Bronchial epithelial cell (primary cell): ENCODE results near the gene DCAF6. TPM values are rescaled to one million over a fixed set of nuclear protein-coding genes. Genes with fewer than 3 reads are reported as not detected.
A peak's percentile ranks its signal among the peaks of the same experiment; 100 is the strongest.
"Not testable (repeated sequence)": the region's sequence is repeated elsewhere in the genome, so short reads cannot be mapped to it uniquely, and the experiment has no call there.

Source experiments
- DNase-seq: peaks from one replicate; pipeline ENCODE4 v3.0.0-alpha.2; 2010; ENCODE audit warnings: low read depth
- FAIRE-seq: peaks from 2 replicates; lab custom pipeline; 2011; peaks lifted over from hg19 to GRCh38; lab: Jason Lieb, UNC
- H3K27me3 ChIP-seq: 2 replicates; pipeline ENCODE4 v1.5.1; 2011; ENCODE audit warnings: low read length; ENCODE audit not compliant: control insufficient read depth, insufficient read depth
- H3K36me3 ChIP-seq: 2 replicates; pipeline ENCODE4 v1.5.1; 2011; ENCODE audit warnings: low read length; ENCODE audit not compliant: control insufficient read depth, insufficient read depth
- H3K4me3 ChIP-seq: 2 replicates; pipeline ENCODE4 v1.5.1; 2011; ENCODE audit warnings: mild to moderate bottlenecking, low read depth, low read length, control low read depth
- CTCF ChIP-seq: IDR thresholded peaks from 2 replicates; pipeline ENCODE4 v1.5.1; 2011; ENCODE audit warnings: mild to moderate bottlenecking, moderate library complexity, low read length, control low read depth, inconsistent platforms; ENCODE audit not compliant: insufficient read depth, severe bottlenecking
- total RNA-seq: library from RNA; depleted of rRNA; stranded (reverse); fragments of >200 nt; gene quantifications from 2 replicates; pipeline ENCODE4 v1.2.1, GENCODE V29; 2014

Gene DCAF6
- total RNA-seq = 28.2 and 34.6 TPM in 2 replicates

DNA sequence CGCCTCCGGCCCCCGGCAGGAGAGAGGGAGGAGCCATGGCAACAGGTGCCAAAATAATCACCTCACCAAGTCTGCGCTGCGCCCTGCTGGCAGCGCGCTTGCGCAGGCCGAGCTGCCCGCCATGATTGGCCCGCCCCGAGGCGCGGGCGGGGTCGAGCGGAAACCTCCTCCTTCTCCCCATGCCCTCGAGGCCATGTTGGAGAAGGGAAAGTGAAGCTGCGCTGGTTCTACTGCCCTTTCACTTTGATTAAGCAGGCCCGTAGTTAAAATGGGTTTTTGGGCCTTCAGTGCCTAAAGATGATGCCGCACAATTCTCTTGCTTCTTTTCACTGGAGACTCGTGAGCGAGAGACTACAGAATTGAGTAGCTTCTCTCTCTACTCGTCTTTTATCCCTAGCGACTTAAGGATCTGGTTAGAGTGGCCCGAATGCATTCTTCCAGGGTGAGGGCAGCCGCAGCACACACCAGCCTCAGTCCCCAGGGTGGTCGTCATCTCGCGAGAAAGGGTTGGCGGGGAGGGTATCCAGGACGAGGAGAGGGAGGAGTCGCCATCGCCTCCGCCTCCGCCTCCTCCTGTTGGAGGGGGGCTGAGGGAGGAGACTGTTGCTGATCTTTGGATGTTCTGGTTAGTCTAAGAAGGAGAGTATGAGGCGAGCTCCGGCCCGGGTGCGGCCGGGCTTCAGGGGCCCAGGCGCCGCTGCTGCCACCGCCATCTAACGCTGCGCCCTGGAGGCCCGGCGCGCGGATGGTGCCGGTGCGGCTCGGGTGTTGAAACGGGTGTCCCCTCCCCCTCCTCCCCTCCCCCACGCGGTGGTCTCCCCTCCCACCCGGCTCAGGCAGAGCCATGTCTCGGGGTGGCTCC, at the start of gene DCAF6:
Gene DCAF6, plus strand, starts transcription at position 616 of the 862 bp plus-strand sequence. Its CDS starts 229 bp downstream, at position 845.
- no peaks in the 10 kb centered on the region for H3K27me3 ChIP-seq
- no peak for FAIRE-seq

GRCh38 chr1:167887187-167887586, 49.3 kb upstream of the DCAF6 start:
- H3K27me3 ChIP-seq, H3K36me3 ChIP-seq, H3K4me3 ChIP-seq, DNase-seq, FAIRE-seq: not testable (repeated sequence)

More for the DNA sequence above, at the start of gene DCAF6:
- Histone ChIP-seq H3K36me3 (no peaks in the 10 kb centered on the region), H3K4me3 (peak within 1 kb of the TSS; percentile 83)
- DNase-seq = peak; percentile 95
- no peak for TF ChIP-seq CTCF

- no peaks in the 10 kb centered on the region for H3K27me3 ChIP-seq
- TF ChIP-seq CTCF = no peak
- FAIRE-seq = no peak
Measured at GRCh38 chr1:167890400-167890799, 46.1 kb upstream of the DCAF6 start.

GRCh38 chr1:167893798-167894197, 42.7 kb upstream of the DCAF6 start:
- Histone ChIP-seq H3K4me3 (no peak overlapping the region), H3K27me3 (no peaks in the 10 kb centered on the region), H3K36me3 (no peaks in the 10 kb centered on the region)
- DNase-seq = no peak
- FAIRE-seq = no peak
- TF ChIP-seq CTCF = no peak

More at GRCh38 chr1:167890400-167890799, 46.1 kb upstream of the DCAF6 start:
- Histone ChIP-seq H3K36me3 (no peaks in the 10 kb centered on the region), H3K4me3 (no peak overlapping the region)
- DNase-seq = no peak

- H3K27me3 ChIP-seq = no peaks in the 10 kb centered on the region
- H3K36me3 ChIP-seq = no peaks in the 10 kb centered on the region
- no peak for TF ChIP-seq CTCF
- H3K4me3 ChIP-seq = no peak overlapping the region
- no peak for DNase-seq
- FAIRE-seq = peak; percentile 50
Measured at GRCh38 chr1:167898578-167899222, 37.8 kb upstream of the DCAF6 start.

GRCh38 chr1:167899253-167899681, 37.2 kb upstream of the DCAF6 start:
- H3K4me3 ChIP-seq = no peak overlapping the region
- H3K27me3 ChIP-seq = no peaks in the 10 kb centered on the region
- FAIRE-seq = no peak
- no peak for DNase-seq
- no peaks in the 10 kb centered on the region for H3K36me3 ChIP-seq
- no peak for TF ChIP-seq CTCF
